ENCODE results near the gene ADAMTSL4. TPM values are rescaled to one million over a fixed set of nuclear protein-coding genes. Genes with fewer than 3 reads are reported as not detected.

The ADAMTSL4 gene
- total and polyA plus RNA-seq, 2 donors (not counting 3 experiments of a cell fraction or from before 2014, with no cell fraction given): 0.73 to 1.0 TPM

- H3K27ac ChIP-seq (ENCODE audit: insufficient read depth, low read depth, low read length): peak overlapping the region; percentile 9
- intact Hi-C loops (cut with micrococcal nuclease): loop anchor here (1.0 to 5.0 kb wide), 4 partner anchors 17 to 148 kb away; partner anchors contain the start of gene TARS2
- BruUV-seq (replicated peaks): no TSS peak
Measured at GRCh38 chr1:150514913-150515327, 34.3 kb upstream of the ADAMTSL4 start.

GRCh38 chr1:150515328-150516049 lies 33.7 kb upstream of the ADAMTSL4 start, which contains the start of gene FALEC:
Gene FALEC, plus strand, starts transcription at chr1:150515752.
- Histone ChIP-seq H3K9ac (replicated peaks; ENCODE audit: extremely low read depth, insufficient read depth, low read length) (peak within 1 kb of the TSS; percentile 35), H3K9me3 (replicated peaks; ENCODE audit: control insufficient read depth, insufficient read depth, low read length) (no peaks in the 10 kb centered on the region), H3K9me1 (replicated peaks; ENCODE audit: control insufficient read depth, extremely low read depth, insufficient read depth, low read length) (no peaks in the 10 kb centered on the region), H4K20me1 (replicated peaks; ENCODE audit: control insufficient read depth, extremely low read depth, insufficient read depth, low read length) (no peaks in the 10 kb centered on the region), H3K36me3 (ENCODE audit: control insufficient read depth in 2 of 2, extremely low read depth in 1 of 2, insufficient read depth in 2 of 2, low read length in 2 of 2) (no peaks in the 10 kb centered on the region), H2AFZ (ENCODE audit: low read depth, low read length) (peak within 1 kb of the TSS; percentile 94), H3K27ac (ENCODE audit: insufficient read depth, low read depth, low read length) (peak within 1 kb of the TSS; percentile 9), H3K79me2 (ENCODE audit: control insufficient read depth, insufficient read depth, low read length) (no peaks in the 10 kb centered on the region), H3K4me1 (ENCODE audit: control insufficient read depth, extremely low read depth, insufficient read depth, low read length) (peaks cover 6% of the 10 kb centered on the region), H3K4me2 (ENCODE audit: insufficient read depth, low read length) (peak within 1 kb of the TSS; percentile 92), H3K4me3 (replicated peaks in 1 of 3; ENCODE audit: insufficient read depth in 1 of 3, low read depth in 1 of 3, low read length in 3 of 3) (peak within 1 kb of the TSS; percentile 39 to 77 (median 48)), H3K27me3 (ENCODE audit: control insufficient read depth in 2 of 2, insufficient read depth in 2 of 2, low read length in 2 of 2) (no peaks in the 10 kb centered on the region)
- FAIRE-seq (peak; percentile 96), DNase-seq (ENCODE audit: low read depth, low spot score) (peak; percentile 97)
- TF ChIP-seq POLR2AphosphoS5 (IDR thresholded peaks at IDR 0.05; ENCODE audit: insufficient read depth, low read depth, low read length): peak; percentile 61
- no peak for TF ChIP-seq GATA2 (IDR thresholded peaks at IDR 0.05; ENCODE audit: insufficient read depth, insufficient read length, low read depth, low read length)
- peak; percentile 44 for TF ChIP-seq POLR2A (IDR thresholded peaks at IDR 0.05; ENCODE audit: low read depth, low read length)
- no TSS peak for BruUV-seq (replicated peaks)
- intact Hi-C loops (cut with micrococcal nuclease) (loop anchor here (1.0 to 5.0 kb wide), 4 partner anchors 17 to 148 kb away; partner anchors contain the start of gene TARS2), dilution Hi-C loops (cut with MboI; ENCODE audit: extremely low pct_ligation_motif_present, low sequenced_read_pairs) (no loop called here)
- ChIA-PET POLR2A (interaction anchor here (1.0 to 1.4 kb wide), 2 partner anchors 8 to 56 kb away, joined by 3 to 4 read pairs; partner anchors contain the start of gene ECM1), CTCF (interaction anchor here (0.6 to 3.1 kb wide), 13 partner anchors 8 to 407 kb away, joined by 3 to 24 read pairs (median 4); partner anchors contain the start of genes ECM1 and TARS2)

More at GRCh38 chr1:150514913-150515327, 34.3 kb upstream of the ADAMTSL4 start:
- ChIA-PET CTCF (interaction anchor here (1.0 to 3.1 kb wide), 9 partner anchors 7 to 408 kb away, joined by 3 to 24 read pairs (median 7); partner anchors contain the start of gene ECM1), POLR2A (no interaction called here)
- FAIRE-seq (no peak), DNase-seq (ENCODE audit: low read depth, low spot score) (no peak)
- no peaks in the 10 kb centered on the region for H3K27me3 ChIP-seq (ENCODE audit: control insufficient read depth in 2 of 2, insufficient read depth in 2 of 2, low read length in 2 of 2)
- peak overlapping the region; percentile 35 for H3K9ac ChIP-seq (replicated peaks; ENCODE audit: extremely low read depth, insufficient read depth, low read length)
- peak overlapping the region; percentile 78 for H2AFZ ChIP-seq (ENCODE audit: low read depth, low read length)
- peak overlapping the region; percentile 67 for H3K4me2 ChIP-seq (ENCODE audit: insufficient read depth, low read length)
- H3K9me1 ChIP-seq (replicated peaks; ENCODE audit: control insufficient read depth, extremely low read depth, insufficient read depth, low read length): no peaks in the 10 kb centered on the region
- no peaks in the 10 kb centered on the region for H3K79me2 ChIP-seq (ENCODE audit: control insufficient read depth, insufficient read depth, low read length)
- no peaks in the 10 kb centered on the region for H3K36me3 ChIP-seq (ENCODE audit: control insufficient read depth in 2 of 2, extremely low read depth in 1 of 2, insufficient read depth in 2 of 2, low read length in 2 of 2)
- peaks cover 6% of the 10 kb centered on the region for H3K4me1 ChIP-seq (ENCODE audit: control insufficient read depth, extremely low read depth, insufficient read depth, low read length)
- H4K20me1 ChIP-seq (replicated peaks; ENCODE audit: control insufficient read depth, extremely low read depth, insufficient read depth, low read length): no peaks in the 10 kb centered on the region
- no peak for TF ChIP-seq FOS (IDR thresholded peaks at IDR 0.05; ENCODE audit: borderline replicate concordance, insufficient read depth, low read length)
- no peak for TF ChIP-seq MAX (IDR thresholded peaks at IDR 0.05; ENCODE audit: insufficient read depth, insufficient read length)
- TF ChIP-seq POLR2AphosphoS5 (IDR thresholded peaks at IDR 0.05; ENCODE audit: insufficient read depth, low read depth, low read length): no peak
- H3K9me3 ChIP-seq (replicated peaks; ENCODE audit: control insufficient read depth, insufficient read depth, low read length): no peaks in the 10 kb centered on the region
- dilution Hi-C loops (cut with MboI; ENCODE audit: extremely low pct_ligation_motif_present, low sequenced_read_pairs): no loop called here
- peak overlapping the region; percentile 39 to 77 (median 48) for H3K4me3 ChIP-seq (replicated peaks in 1 of 3; ENCODE audit: insufficient read depth in 1 of 3, low read depth in 1 of 3, low read length in 3 of 3)
